Measurements from ENCODE around the gene PREP.

PREP gene

DNA sequence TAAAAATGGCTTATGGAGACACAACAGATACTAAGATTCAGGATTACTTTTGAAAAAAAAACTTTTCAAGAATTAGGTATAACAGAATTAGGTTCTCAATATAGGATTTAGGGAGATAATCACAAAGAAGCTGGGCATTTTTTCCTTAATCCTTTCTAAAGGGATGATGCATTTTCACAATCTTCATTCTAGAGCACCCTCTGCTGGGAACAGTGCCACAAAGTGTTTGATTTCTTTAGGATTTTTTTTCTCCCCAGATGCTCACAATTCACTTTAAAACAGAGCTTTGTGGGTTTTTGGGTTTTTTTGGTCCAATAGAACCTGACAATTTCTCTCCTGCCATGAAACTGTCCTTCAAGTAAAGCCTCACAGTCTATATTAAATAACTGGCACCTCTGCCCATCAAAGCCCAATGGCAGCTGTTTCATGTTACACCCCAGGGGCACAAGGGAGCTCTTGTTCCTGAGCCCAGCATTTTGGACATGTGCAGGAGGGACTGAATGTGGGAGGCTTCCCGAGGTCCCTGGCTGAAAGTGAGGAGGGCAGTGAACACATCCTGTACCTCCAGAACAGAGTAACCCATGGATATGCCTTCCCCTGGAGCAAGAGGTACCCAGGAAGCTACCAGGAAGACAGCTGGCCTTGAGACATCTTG, 39.7 kb downstream of the PREP start:
- no peaks in the 10 kb centered on the region for H3K9me3 ChIP-seq (ENCODE audit: control insufficient read depth, low read length)
- DNase-seq = peak; percentile 52
- no peak overlapping the region for H2BK15ac ChIP-seq (ENCODE audit: low read depth, poor library complexity, severe bottlenecking)
- 70% methylated on average over 1 of the region's 1 CpG for whole genome bisulfite sequencing
- H3K27ac ChIP-seq (ENCODE audit: low read length, poor library complexity, severe bottlenecking) = no peak overlapping the region
- no peak overlapping the region for H4K8ac ChIP-seq (ENCODE audit: low read length)
- no peak overlapping the region for H2AFZ ChIP-seq (ENCODE audit: low read depth, low read length)
- H2BK12ac ChIP-seq (ENCODE audit: low read length in 2 of 2) = no peak overlapping the region
- peaks cover 18 to 41% of the 10 kb centered on the region in 2 experiments for H3K36me3 ChIP-seq (ENCODE audit: control insufficient read depth in 1 of 2, insufficient read depth in 2 of 2, low read depth in 1 of 2, low read length in 2 of 2)
- H3K4me1 ChIP-seq (ENCODE audit: control insufficient read depth, insufficient read depth, low read depth, low read length) = peaks cover 4% of the 10 kb centered on the region
- no peak overlapping the region for H4K91ac ChIP-seq (ENCODE audit: low read length)
- no peak overlapping the region for H3K4me2 ChIP-seq (ENCODE audit: low read length, poor library complexity, severe bottlenecking)
- no peak overlapping the region for H2AK5ac ChIP-seq (ENCODE audit: low read length, severe bottlenecking)
- H3K23ac ChIP-seq (ENCODE audit: low read length in 2 of 2) = no peak overlapping the region
- H2BK5ac ChIP-seq (ENCODE audit: low read depth, low read length, poor library complexity, severe bottlenecking) = no peak overlapping the region
- H3K79me1 ChIP-seq (replicated peaks; ENCODE audit: low read length, poor library complexity, severe bottlenecking) = peaks cover 14% of the 10 kb centered on the region
- H3K9ac ChIP-seq (ENCODE audit: low read length) = peak overlapping the region; percentile 12
- H2BK120ac ChIP-seq (ENCODE audit: low read depth, low read length) = no peak overlapping the region
- H3K4ac ChIP-seq (ENCODE audit: low read depth in 1 of 2, low read length in 2 of 2) = no peak overlapping the region
- H3K27me3 ChIP-seq (ENCODE audit: control insufficient read depth in 1 of 2, insufficient read depth in 1 of 2, low read length in 2 of 2) = no peaks in the 10 kb centered on the region
- no peak overlapping the region for H3K14ac ChIP-seq (ENCODE audit: low read length in 2 of 2)
- H3K4me3 ChIP-seq (ENCODE audit: insufficient read depth in 1 of 2, low read depth in 1 of 2, low read length in 2 of 2) = no peak overlapping the region
- no peak overlapping the region for H3K18ac ChIP-seq (ENCODE audit: low read depth in 1 of 2, low read length in 2 of 2)

- no peak overlapping the region for H2AK5ac ChIP-seq (ENCODE audit: low read length, severe bottlenecking)
- H3K23ac ChIP-seq (ENCODE audit: low read length in 2 of 2) = no peak overlapping the region
- peaks cover 4% of the 10 kb centered on the region for H3K4me1 ChIP-seq (ENCODE audit: control insufficient read depth, insufficient read depth, low read depth, low read length)
- H3K4me3 ChIP-seq (ENCODE audit: insufficient read depth in 1 of 2, low read depth in 1 of 2, low read length in 2 of 2) = no peak overlapping the region
- no peak overlapping the region for H4K91ac ChIP-seq (ENCODE audit: low read length)
- 79% methylated on average over 7 of the region's 10 CpGs for WGBS
- peaks cover 19% of the 10 kb centered on the region for H3K79me1 ChIP-seq (replicated peaks; ENCODE audit: low read length, poor library complexity, severe bottlenecking)
- H3K4ac ChIP-seq (ENCODE audit: low read depth in 1 of 2, low read length in 2 of 2) = no peak overlapping the region
- H3K18ac ChIP-seq (ENCODE audit: low read depth in 1 of 2, low read length in 2 of 2) = no peak overlapping the region
- H2BK12ac ChIP-seq (ENCODE audit: low read length in 2 of 2) = peak overlapping the region in 1 of 2 experiments; percentile 15
- no peak overlapping the region for H3K9ac ChIP-seq (ENCODE audit: low read length)
- DNase-seq = peak; percentile 85
- peaks cover 14 to 41% of the 10 kb centered on the region in 2 experiments for H3K36me3 ChIP-seq (ENCODE audit: control insufficient read depth in 1 of 2, insufficient read depth in 2 of 2, low read depth in 1 of 2, low read length in 2 of 2)
- H3K9me3 ChIP-seq (ENCODE audit: control insufficient read depth, low read length) = peaks cover 5% of the 10 kb centered on the region
- H2AFZ ChIP-seq (ENCODE audit: low read depth, low read length) = no peak overlapping the region
- peak overlapping the region; percentile 36 for H3K27ac ChIP-seq (ENCODE audit: low read length, poor library complexity, severe bottlenecking)
- no peak overlapping the region for H4K8ac ChIP-seq (ENCODE audit: low read length)
- H3K27me3 ChIP-seq (ENCODE audit: control insufficient read depth in 1 of 2, insufficient read depth in 1 of 2, low read length in 2 of 2) = no peaks in the 10 kb centered on the region
- no peak overlapping the region for H2BK5ac ChIP-seq (ENCODE audit: low read depth, low read length, poor library complexity, severe bottlenecking)
- no peak overlapping the region for H3K14ac ChIP-seq (ENCODE audit: low read length in 2 of 2)
- no peak overlapping the region for H2BK15ac ChIP-seq (ENCODE audit: low read depth, poor library complexity, severe bottlenecking)
- H3K4me2 ChIP-seq (ENCODE audit: low read length, poor library complexity, severe bottlenecking) = no peak overlapping the region
- no peak overlapping the region for H2BK120ac ChIP-seq (ENCODE audit: low read depth, low read length)
These were observed 43.2 kb downstream of the PREP start for GRCh38 chr6:105359419-105360370.

DNA sequence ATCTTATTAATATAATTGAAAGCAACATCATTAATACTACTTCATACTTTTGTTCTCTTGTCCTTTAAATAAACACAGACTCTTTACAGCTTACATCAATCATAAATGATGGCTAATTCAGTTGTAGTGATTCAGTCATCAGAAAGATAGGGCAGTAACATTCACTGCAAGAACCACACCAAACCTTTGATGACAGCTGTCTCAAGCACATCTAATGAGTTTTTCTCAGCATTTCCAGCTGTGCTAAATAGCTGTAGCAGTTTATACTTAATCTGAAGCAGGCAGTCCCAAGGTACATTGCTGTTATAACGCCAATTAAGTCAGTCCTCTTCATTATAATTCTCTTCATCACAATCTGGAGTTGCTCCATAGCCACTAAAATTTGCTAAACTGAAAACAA, 45.7 kb downstream of the PREP start:
- H4K8ac ChIP-seq (ENCODE audit: low read length) = no peak overlapping the region
- peaks cover 14% of the 10 kb centered on the region for H3K79me1 ChIP-seq (replicated peaks; ENCODE audit: low read length, poor library complexity, severe bottlenecking)
- no peak overlapping the region for H3K9ac ChIP-seq (ENCODE audit: low read length)
- H2AFZ ChIP-seq (ENCODE audit: low read depth, low read length) = no peak overlapping the region
- no peak for DNase-seq
- peaks cover 4% of the 10 kb centered on the region for H3K4me1 ChIP-seq (ENCODE audit: control insufficient read depth, insufficient read depth, low read depth, low read length)
- no peak overlapping the region for H4K91ac ChIP-seq (ENCODE audit: low read length)
- H3K9me3 ChIP-seq (ENCODE audit: control insufficient read depth, low read length) = peaks cover 5% of the 10 kb centered on the region
- H2BK12ac ChIP-seq (ENCODE audit: low read length in 2 of 2) = no peak overlapping the region
- H2BK120ac ChIP-seq (ENCODE audit: low read depth, low read length) = no peak overlapping the region
- WGBS = 98% methylated on average over 1 of the region's 1 CpG
- H3K36me3 ChIP-seq (ENCODE audit: control insufficient read depth in 1 of 2, insufficient read depth in 2 of 2, low read depth in 1 of 2, low read length in 2 of 2) = peaks cover 8 to 43% of the 10 kb centered on the region in 2 experiments
- H3K4me2 ChIP-seq (ENCODE audit: low read length, poor library complexity, severe bottlenecking) = no peak overlapping the region
- H3K23ac ChIP-seq (ENCODE audit: low read length in 2 of 2) = no peak overlapping the region
- no peak overlapping the region for H3K27ac ChIP-seq (ENCODE audit: low read length, poor library complexity, severe bottlenecking)
- no peak overlapping the region for H2BK15ac ChIP-seq (ENCODE audit: low read depth, poor library complexity, severe bottlenecking)
- H3K4ac ChIP-seq (ENCODE audit: low read depth in 1 of 2, low read length in 2 of 2) = no peak overlapping the region
- H2BK5ac ChIP-seq (ENCODE audit: low read depth, low read length, poor library complexity, severe bottlenecking) = no peak overlapping the region
- no peak overlapping the region for H3K14ac ChIP-seq (ENCODE audit: low read length in 2 of 2)
- H3K4me3 ChIP-seq (ENCODE audit: insufficient read depth in 1 of 2, low read depth in 1 of 2, low read length in 2 of 2) = no peak overlapping the region
- H2AK5ac ChIP-seq (ENCODE audit: low read length, severe bottlenecking) = no peak overlapping the region
- H3K18ac ChIP-seq (ENCODE audit: low read depth in 1 of 2, low read length in 2 of 2) = no peak overlapping the region
- H3K27me3 ChIP-seq (ENCODE audit: control insufficient read depth in 1 of 2, insufficient read depth in 1 of 2, low read length in 2 of 2) = no peaks in the 10 kb centered on the region

DNA sequence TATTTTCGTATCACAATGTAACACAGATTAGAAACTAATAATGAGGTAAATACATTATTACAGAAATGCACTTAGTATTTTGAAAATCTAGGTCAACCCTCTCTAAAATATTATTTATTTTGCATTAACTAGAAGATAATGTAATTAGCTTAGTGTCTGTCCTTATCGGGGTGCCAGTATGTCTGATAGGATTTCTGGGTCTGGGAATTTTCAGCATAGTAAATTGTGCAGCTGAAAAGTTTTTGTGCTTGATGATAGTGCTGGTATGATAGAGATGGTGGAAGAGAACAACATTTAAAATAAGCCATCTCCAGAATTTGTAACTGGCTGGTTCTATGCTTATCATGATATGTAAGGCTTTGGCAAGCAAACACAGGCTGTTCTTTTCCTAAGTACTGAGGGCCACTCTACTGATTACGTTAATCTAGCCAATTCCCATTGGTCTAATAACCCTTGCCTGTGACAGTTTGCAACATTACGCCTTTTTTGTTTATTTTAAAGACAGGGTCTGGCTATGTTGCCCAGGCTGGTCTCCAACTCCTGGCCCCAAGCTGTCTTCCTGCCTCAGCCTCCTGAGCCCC, 50.8 kb downstream of the PREP start:
- H2BK5ac ChIP-seq (ENCODE audit: low read depth, low read length, poor library complexity, severe bottlenecking) = no peak overlapping the region
- H3K4ac ChIP-seq (ENCODE audit: low read depth in 1 of 2, low read length in 2 of 2) = no peak overlapping the region
- no peak for DNase-seq
- no peak overlapping the region for H2AK5ac ChIP-seq (ENCODE audit: low read length, severe bottlenecking)
- no peak overlapping the region for H3K27ac ChIP-seq (ENCODE audit: low read length, poor library complexity, severe bottlenecking)
- no peak overlapping the region for H3K9ac ChIP-seq (ENCODE audit: low read length)
- peaks cover 8 to 66% of the 10 kb centered on the region in 2 experiments for H3K36me3 ChIP-seq (ENCODE audit: control insufficient read depth in 1 of 2, insufficient read depth in 2 of 2, low read depth in 1 of 2, low read length in 2 of 2)
- no peak overlapping the region for H3K18ac ChIP-seq (ENCODE audit: low read depth in 1 of 2, low read length in 2 of 2)
- no peak overlapping the region for H2AFZ ChIP-seq (ENCODE audit: low read depth, low read length)
- WGBS = 99% methylated on average over 3 of the region's 4 CpGs
- H2BK15ac ChIP-seq (ENCODE audit: low read depth, poor library complexity, severe bottlenecking) = no peak overlapping the region
- no peak overlapping the region for H2BK12ac ChIP-seq (ENCODE audit: low read length in 2 of 2)
- H3K4me2 ChIP-seq (ENCODE audit: low read length, poor library complexity, severe bottlenecking) = no peak overlapping the region
- no peak overlapping the region for H4K8ac ChIP-seq (ENCODE audit: low read length)
- H2BK120ac ChIP-seq (ENCODE audit: low read depth, low read length) = no peak overlapping the region
- H3K9me3 ChIP-seq (ENCODE audit: control insufficient read depth, low read length) = peaks cover 5% of the 10 kb centered on the region
- no peak overlapping the region for H3K23ac ChIP-seq (ENCODE audit: low read length in 2 of 2)
- peaks cover 5% of the 10 kb centered on the region for H3K79me1 ChIP-seq (replicated peaks; ENCODE audit: low read length, poor library complexity, severe bottlenecking)
- no peak overlapping the region for H3K4me3 ChIP-seq (ENCODE audit: insufficient read depth in 1 of 2, low read depth in 1 of 2, low read length in 2 of 2)
- no peak overlapping the region for H4K91ac ChIP-seq (ENCODE audit: low read length)
- no peak overlapping the region for H3K14ac ChIP-seq (ENCODE audit: low read length in 2 of 2)
- no peaks in the 10 kb centered on the region for H3K4me1 ChIP-seq (ENCODE audit: control insufficient read depth, insufficient read depth, low read depth, low read length)
- no peaks in the 10 kb centered on the region for H3K27me3 ChIP-seq (ENCODE audit: control insufficient read depth in 1 of 2, insufficient read depth in 1 of 2, low read length in 2 of 2)
